Skeletal muscle cell (primary cell): ENCODE measurements around the gene PLCD3.

Experiments used
- DNase-seq: peaks from one replicate; pipeline ENCODE4 v3.0.0-alpha.2; 2010; ENCODE audit warnings: low read depth
- H3K4me3 ChIP-seq: 2 replicates; pipeline ENCODE4 v1.5.1; 2011; ENCODE audit warnings: low read depth, mild to moderate bottlenecking, control low read depth, low read length, moderate library complexity

The PLCD3 gene

GRCh38 chr17:45123076-45123770 lies 9.1 kb downstream of the PLCD3 start:
- no peak for DNase-seq
- no peak overlapping the region for H3K4me3 ChIP-seq

- DNase-seq, result no peak
- H3K4me3 ChIP-seq, result no peak overlapping the region
Observed at GRCh38 chr17:45121055-45121454, 11.3 kb downstream of the PLCD3 start.

- H3K4me3 ChIP-seq, result no peak overlapping the region
- DNase-seq, result no peak
Observed at GRCh38 chr17:45120558-45120957, 11.8 kb downstream of the PLCD3 start.

- DNase-seq, result no peak
- H3K4me3 ChIP-seq, result no peak overlapping the region
Observed at GRCh38 chr17:45119964-45120363, 12.4 kb downstream of the PLCD3 start.

GRCh38 chr17:45118691-45119090 lies 13.6 kb downstream of the PLCD3 start:
- H3K4me3 ChIP-seq, result no peak overlapping the region
- DNase-seq, result no peak

GRCh38 chr17:45117848-45118646 lies 14.3 kb downstream of the PLCD3 start:
- no peak overlapping the region for H3K4me3 ChIP-seq
- no peak for DNase-seq

- H3K4me3 ChIP-seq, result no peak overlapping the region
- DNase-seq, result no peak
Observed at GRCh38 chr17:45117334-45117733, 15.0 kb downstream of the PLCD3 start.

GRCh38 chr17:45116434-45117016 lies 15.8 kb downstream of the PLCD3 start:
- H3K4me3 ChIP-seq, result no peak overlapping the region
- no peak for DNase-seq

- no peak overlapping the region for H3K4me3 ChIP-seq
- DNase-seq, result no peak
Observed at GRCh38 chr17:45115871-45116270, 16.4 kb downstream of the PLCD3 start.

GRCh38 chr17:45115015-45115625 lies 17.2 kb downstream of the PLCD3 start:
- no peak for DNase-seq
- no peak overlapping the region for H3K4me3 ChIP-seq

GRCh38 chr17:45114117-45114932 lies 18.0 kb downstream of the PLCD3 start:
- H3K4me3 ChIP-seq, result no peak overlapping the region
- no peak for DNase-seq

GRCh38 chr17:45113424-45113754 lies 18.9 kb downstream of the PLCD3 start:
- no peak for DNase-seq
- no peak overlapping the region for H3K4me3 ChIP-seq

GRCh38 chr17:45112559-45113423 lies 19.5 kb downstream of the PLCD3 start:
- DNase-seq, result no peak
- H3K4me3 ChIP-seq, result no peak overlapping the region

- no peak for DNase-seq
Observed at GRCh38 chr17:45111850-45112249, 20.5 kb downstream of the PLCD3 start.

GRCh38 chr17:45110676-45111611 lies 21.4 kb downstream of the PLCD3 start:
- DNase-seq, result no peak
- H3K4me3 ChIP-seq, result no peak overlapping the region

More at GRCh38 chr17:45111850-45112249, 20.5 kb downstream of the PLCD3 start:
- no peak overlapping the region for H3K4me3 ChIP-seq

- no peak for DNase-seq
- H3K4me3 ChIP-seq, result no peak overlapping the region
Observed at GRCh38 chr17:45108595-45109521, 23.5 kb downstream of the PLCD3 start.

GRCh38 chr17:45108051-45108450 lies 24.3 kb downstream of the PLCD3 start:
- no peak overlapping the region for H3K4me3 ChIP-seq
- DNase-seq, result no peak
